CD4-positive, alpha-beta T cell treated with Interleukin-21 for 1 hour (primary cell): ENCODE measurements around the gene PDE5A.
"Not testable (repeated sequence)": the region's sequence is repeated elsewhere in the genome, so short reads cannot be mapped to it uniquely, and the experiment has no call there.

Experiments used
- DNase-seq: peaks from one replicate; pipeline ENCODE4 v3.0.0-alpha.2; 2020

Gene PDE5A

DNA sequence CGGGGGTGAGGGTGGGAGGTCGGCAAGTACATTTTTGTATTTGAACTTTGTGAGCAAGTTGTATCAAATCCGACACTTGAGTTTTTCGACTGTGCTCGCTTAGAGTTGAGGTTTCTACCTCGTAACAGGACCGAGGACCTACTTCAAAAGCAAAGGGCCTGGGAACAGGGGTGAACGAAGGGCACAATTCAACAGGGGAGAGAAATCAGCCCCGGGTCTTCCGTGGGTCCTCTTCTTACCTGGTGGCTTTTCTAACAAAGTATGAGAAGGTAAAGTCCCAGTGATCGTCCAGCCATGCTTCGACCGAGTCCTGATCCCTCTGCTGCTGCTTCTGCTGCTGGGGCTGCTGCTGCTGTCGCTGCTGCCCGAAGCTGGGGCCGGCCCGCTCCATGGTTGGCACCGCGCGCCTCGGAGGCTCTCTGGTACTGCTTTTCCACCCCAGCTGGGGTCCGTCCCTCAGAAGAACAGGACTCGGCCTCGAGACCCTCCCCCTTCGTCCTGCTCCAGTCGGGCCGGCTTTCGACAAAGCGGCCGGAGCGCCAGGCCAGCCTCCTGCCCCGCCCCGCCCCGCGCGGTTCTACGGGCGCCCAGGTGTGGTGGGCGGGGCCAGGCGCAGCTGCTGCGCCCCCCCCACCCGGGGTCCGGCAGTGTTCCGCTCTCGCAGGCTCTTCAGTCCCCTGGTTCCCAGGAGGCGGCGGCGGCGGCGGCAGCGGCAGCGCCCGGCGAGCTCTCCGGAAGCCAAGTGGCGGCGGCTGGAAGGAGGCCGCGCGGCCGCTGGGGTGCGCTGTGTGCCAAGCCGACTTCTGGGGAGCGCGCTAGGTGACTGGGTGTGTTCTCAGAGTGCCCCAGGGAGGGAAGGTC is at the start of gene PDE5A:
TSS of gene PDE5A (minus strand) at position 524 of the 861 bp plus-strand sequence. CDS start at position 391, 133 bp downstream.
- DNase-seq = peak; percentile 77

DNA sequence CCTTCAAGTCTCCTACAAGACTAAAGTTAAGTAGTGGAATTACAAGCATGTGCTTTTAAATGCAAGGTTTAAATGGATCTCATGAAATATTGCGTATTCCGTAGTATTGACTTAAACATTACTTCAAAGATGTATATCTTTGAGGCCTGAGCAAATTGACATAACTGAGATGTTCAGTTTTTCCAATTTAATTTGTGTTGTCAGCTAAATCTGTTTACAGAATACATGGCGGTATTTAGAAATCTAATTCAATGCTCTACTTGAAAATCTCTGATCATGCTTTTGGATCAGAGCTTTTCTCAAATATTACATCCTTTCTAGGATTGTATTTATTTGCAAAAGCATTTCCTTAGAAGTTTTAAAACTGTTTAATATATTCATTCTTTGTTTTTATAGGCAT is 47.5 kb upstream of the PDE5A start:
- DNase-seq = no peak

- no peak for DNase-seq
Observed at GRCh38 chr4:119675391-119675790, 46.8 kb upstream of the PDE5A start.

GRCh38 chr4:119672938-119673337 is 44.3 kb upstream of the PDE5A start:
- no peak for DNase-seq

DNA sequence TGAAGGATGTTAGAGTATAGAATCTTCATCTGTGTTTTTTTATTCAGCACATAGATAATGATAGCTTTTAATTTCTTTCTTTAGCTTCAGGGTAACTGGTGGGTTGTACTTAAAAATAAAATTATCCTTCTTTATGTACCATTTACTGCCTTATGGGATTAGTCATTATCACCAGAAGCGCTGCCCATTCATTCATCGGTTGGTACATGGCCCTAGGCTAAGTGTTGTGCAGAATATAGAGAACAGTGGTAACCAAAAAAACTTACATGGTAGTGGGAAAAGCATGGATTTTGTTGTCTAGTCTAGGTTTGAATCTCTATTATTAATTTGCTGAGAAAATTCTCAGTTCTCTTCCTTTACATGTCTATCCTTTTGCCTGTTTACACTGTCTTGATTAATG is 43.5 kb upstream of the PDE5A start:
- DNase-seq = no peak

- no peak for DNase-seq
Observed at GRCh38 chr4:119671205-119671604, 42.6 kb upstream of the PDE5A start.

- no peak for DNase-seq
Observed at GRCh38 chr4:119667802-119668201, 39.2 kb upstream of the PDE5A start.

DNA sequence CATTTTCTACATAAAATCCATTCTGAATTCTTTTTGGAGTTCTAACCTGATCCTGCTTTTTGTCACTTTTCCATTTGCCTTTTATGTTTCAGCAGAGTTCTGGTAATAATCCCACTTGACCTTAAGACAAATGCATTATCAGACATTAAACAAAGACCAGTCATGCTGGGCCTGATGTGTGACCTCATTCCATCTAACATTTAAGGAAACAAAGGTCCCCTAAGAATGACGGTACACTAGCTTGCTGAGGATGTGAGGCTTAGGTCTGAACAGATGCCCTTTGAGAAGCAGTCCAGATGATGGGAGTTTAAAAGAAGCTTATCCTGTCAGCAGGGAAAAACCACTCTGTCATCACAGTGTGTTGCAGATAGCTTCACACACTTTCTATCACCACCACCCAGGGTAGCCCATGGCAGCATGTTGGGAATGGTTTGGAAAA is 38.1 kb upstream of the PDE5A start:
- DNase-seq = no peak

DNA sequence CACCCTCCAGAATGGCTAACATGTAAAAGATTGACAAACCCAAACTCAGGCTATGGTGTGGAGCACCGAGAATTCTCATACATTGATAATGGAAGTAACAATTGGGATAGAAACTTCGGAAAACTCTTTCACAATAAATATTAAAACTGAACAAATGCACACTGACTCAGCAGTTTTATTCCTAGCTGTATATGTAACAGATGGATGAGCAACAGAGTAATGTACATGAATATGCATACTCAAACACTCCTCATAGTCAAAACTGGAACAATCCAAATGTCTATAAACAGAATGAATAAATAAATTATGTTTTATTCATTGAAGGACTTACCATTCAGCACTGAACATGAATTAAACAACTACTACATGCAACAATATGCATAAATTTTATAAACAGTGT is 37.1 kb upstream of the PDE5A start:
- no peak for DNase-seq

DNA sequence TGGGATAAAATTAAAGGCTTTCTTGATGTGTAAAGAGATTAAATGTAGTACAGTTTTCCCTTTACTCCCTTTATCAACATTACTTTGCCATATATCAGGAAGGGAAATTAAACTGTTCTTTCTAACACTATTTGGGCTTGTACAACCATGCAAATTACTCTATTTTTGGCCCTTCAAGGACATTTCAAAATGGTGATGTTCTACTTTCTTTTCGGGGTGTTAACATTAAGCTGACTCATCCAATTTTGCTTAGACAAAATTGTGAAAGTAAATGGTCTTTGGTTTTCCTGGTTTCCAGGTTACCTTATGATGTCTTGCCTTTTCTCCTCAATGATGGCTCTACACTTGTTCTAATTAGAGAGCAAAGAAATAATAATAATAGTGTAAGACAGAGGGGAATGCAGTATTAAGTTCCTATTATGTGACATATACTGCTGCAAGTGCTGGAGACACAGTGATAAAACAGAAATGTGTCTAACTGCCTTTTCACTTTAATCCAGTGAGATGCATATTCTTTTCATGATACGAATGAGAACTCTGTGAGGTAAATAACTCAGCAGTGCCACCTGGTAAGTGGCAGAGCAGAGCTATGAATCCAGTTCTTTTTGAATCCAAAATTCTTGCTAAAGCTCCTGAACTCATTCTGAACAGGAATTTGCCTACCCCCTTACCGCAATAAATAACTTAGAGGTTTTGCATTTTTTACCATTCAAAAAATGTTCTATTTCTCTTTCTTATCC is 35.7 kb upstream of the PDE5A start:
- no peak for DNase-seq

GRCh38 chr4:119663160-119663788 is 34.7 kb upstream of the PDE5A start:
- DNase-seq = no peak

DNA sequence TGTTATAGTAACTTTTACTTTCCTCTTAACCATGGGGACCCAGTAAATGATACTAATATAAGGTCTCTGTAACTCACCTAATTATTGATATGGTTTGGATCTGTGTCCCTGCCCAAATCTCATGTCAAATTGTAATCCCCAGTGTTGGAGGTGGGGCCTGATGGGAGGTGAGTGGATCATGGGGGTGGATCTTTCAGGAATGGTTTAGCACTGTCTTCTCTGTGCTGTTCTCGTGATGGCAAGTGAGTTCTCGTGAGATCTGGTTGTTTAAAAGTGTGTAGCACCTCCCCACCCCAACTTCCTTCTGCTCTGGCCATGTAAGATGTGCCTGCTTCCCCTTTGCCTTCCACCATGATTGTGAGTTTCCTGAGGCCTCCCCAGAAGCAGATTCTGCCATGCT is 34.0 kb upstream of the PDE5A start:
- not testable (repeated sequence) for DNase-seq

- DNase-seq = no peak
Observed at GRCh38 chr4:119661231-119661630, 32.6 kb upstream of the PDE5A start.

- no peak for DNase-seq
Observed at GRCh38 chr4:119659576-119659975, 31.0 kb upstream of the PDE5A start.

DNA sequence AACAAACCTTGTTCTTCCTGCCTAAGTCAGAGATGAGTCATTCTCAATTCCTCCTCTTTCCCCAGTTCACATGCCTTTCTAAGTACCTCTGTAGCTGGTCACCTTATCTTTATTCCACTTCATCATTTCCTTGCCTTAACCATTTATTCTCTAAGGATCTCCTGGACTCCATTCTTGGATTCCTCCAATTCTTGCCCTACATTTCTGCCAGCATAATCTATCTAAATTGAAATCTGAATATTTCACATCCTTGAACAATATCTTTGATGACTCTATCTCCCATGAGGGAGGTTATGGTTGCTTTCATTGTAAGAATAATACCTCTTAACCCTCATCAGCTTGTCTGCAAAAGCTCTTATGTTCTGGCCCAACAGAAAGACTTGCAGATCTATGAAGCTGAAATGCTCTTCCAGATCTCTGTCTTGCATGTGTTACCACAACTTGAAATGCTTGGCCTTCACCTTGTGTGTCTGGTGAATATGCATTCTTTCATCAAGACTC is 28.6 kb upstream of the PDE5A start:
- no peak for DNase-seq

DNA sequence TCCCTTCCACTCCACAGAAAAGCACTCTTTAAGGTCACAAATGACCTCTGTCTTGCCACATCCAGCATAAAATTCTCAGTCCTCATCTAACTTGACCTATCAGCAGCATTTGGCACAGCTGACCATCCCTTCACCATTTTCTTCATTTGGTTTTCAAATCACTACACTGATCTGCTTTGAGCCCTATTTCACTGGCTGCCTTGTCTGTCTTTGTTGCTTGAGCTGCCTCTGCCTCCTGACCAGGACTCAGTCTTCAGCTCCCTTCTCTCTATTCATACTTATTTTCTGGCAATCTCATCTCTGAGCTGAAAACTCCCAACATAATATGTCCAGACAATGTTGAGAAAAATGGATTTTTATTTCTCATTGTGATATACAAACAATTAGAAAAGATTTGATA is 27.7 kb upstream of the PDE5A start:
- DNase-seq = no peak

DNA sequence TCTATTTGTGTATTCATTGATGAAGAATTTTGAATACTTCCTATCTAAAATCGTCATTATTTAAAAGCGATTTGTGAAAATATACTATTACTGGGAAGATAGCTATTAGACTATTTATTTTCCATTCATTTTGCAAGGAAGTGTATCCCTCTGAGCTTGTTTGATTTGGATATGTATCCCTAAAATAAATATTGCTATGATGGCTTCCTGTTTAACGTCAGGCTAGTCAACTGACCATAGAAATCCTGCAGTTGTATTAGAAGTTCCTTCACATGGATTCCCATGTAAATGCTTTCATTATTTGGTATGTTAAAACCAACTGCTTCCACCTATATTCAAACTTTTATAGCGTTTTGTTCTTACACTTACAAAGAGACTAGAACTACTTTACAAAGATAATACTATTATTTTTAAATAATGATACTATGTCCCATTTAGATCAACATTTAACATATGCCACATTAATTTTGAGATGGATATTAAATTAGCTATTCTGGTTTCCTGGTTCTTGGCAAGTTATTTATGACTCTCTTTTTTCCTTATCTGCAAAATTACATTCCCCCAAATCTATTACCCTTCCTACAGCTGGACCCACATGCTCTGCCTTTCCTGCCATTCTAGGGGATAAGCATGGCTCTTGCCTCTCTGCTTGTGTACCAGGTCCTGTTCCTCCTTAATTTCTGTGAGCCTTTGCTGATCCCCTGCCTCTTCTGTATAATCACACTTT is 26.7 kb upstream of the PDE5A start:
- no peak for DNase-seq

GRCh38 chr4:119653990-119654389 is 25.4 kb upstream of the PDE5A start:
- no peak for DNase-seq

- no peak for DNase-seq
Observed at GRCh38 chr4:119652998-119653397, 24.4 kb upstream of the PDE5A start.

GRCh38 chr4:119648398-119648797 is 19.8 kb upstream of the PDE5A start:
- DNase-seq = no peak

GRCh38 chr4:119647558-119647957 is 19.0 kb upstream of the PDE5A start:
- DNase-seq = no peak

GRCh38 chr4:119646347-119647071 is 17.9 kb upstream of the PDE5A start:
- no peak for DNase-seq
